H1 (cell line): ENCODE results near the gene MT2A. TPM values are rescaled to one million over a fixed set of nuclear protein-coding genes. Genes with fewer than 3 reads are reported as not detected.
A peak's percentile ranks its signal among the peaks of the same experiment; 100 is the strongest.

ENCODE experiments used
- CTCF ChIA-PET: fragments of 300-600 bp; sonication (Branson Sonifier 250); formaldehyde crosslinking; loops from one replicate; lab custom pipeline; 2021; ENCODE audit not compliant: partially characterized antibody; lab: Charles Lee
- POLR2A ChIA-PET: fragments of 300-600 bp; sonication (Branson Sonifier 250); formaldehyde crosslinking; loops from one replicate; lab custom pipeline; 2021; ENCODE audit warnings: inconsistent platforms; ENCODE audit not compliant: partially characterized antibody; lab: Charles Lee
- DNase-seq, 2 experiments: peaks; one replicate each; pipeline versions ENCODE4 v3.0.0 to v3.0.0-alpha.2; 2010 to 2022; ENCODE audit warnings: low spot score in 2 of 2, low read depth in 1 of 2, mixed read lengths in 1 of 2
- FAIRE-seq: peaks from 2 replicates; lab custom pipeline; 2011; peaks lifted over from hg19 to GRCh38; lab: Jason Lieb, UNC
- H2AFZ ChIP-seq: 2 replicates; pipeline ENCODE4 v1.8.1; 2012; ENCODE audit warnings: low read length, inconsistent platforms
- H2AK5ac ChIP-seq: 2 replicates; pipeline ENCODE4 v1.6.1; 2013; ENCODE audit warnings: low read depth, low read length
- H2BK120ac ChIP-seq: replicated peaks from 2 replicates; pipeline ENCODE3; 2013; ENCODE audit warnings: low read depth, low read length, inconsistent platforms
- H2BK12ac ChIP-seq: 2 replicates; pipeline ENCODE4 v1.6.1; 2013; ENCODE audit warnings: low read depth, low read length
- H2BK15ac ChIP-seq: 2 replicates; pipeline ENCODE4 v1.6.1; 2013; ENCODE audit warnings: low read length
- H2BK20ac ChIP-seq: 2 replicates; pipeline ENCODE4 v1.6.1; 2013; ENCODE audit warnings: low read length
- H2BK5ac ChIP-seq: 2 replicates; pipeline ENCODE4 v1.6.1; 2013; ENCODE audit warnings: low read depth, low read length
- H3K14ac ChIP-seq: 2 replicates; pipeline ENCODE4 v1.6.1; 2013; ENCODE audit warnings: inconsistent platforms; ENCODE audit not compliant: insufficient read length
- H3K18ac ChIP-seq: 2 replicates; pipeline ENCODE4 v1.6.1; 2013; ENCODE audit warnings: low read length; ENCODE audit errors: extremely low read depth
- H3K23ac ChIP-seq: 2 replicates; pipeline ENCODE4 v1.6.1; 2013; ENCODE audit warnings: inconsistent platforms; ENCODE audit not compliant: insufficient read length
- H3K23me2 ChIP-seq: 2 replicates; pipeline ENCODE4 v1.6.1; 2013; ENCODE audit warnings: low read depth, low read length
- H3K27ac ChIP-seq: 2 replicates; pipeline ENCODE4 v1.6.1; 2011; ENCODE audit warnings: low read depth, low read length, inconsistent platforms
- H3K27me3 ChIP-seq, 4 experiments: replicated peaks in 1 of 4; 1 replicate in 1 of 4; 2 replicates in 3 of 4; pipeline versions ENCODE4 v1.6.1 to v1.8.1; 2011 to 2013; ENCODE audit warnings: low read length in 3 of 4, mild to moderate bottlenecking in 3 of 4, inconsistent platforms in 2 of 4, mixed read lengths in 2 of 4, moderate library complexity in 1 of 4; ENCODE audit not compliant: control insufficient read depth in 3 of 4, insufficient read depth in 3 of 4; ENCODE audit errors: extremely low read depth in 1 of 4
- H3K36me3 ChIP-seq, 4 experiments: 2 replicates each; pipeline versions ENCODE4 v1.6.1 to v1.8.1; 2011 to 2013; ENCODE audit warnings: mild to moderate bottlenecking in 4 of 4, low read length in 3 of 4, moderate library complexity in 2 of 4, control low read depth in 1 of 4, inconsistent platforms in 1 of 4; ENCODE audit not compliant: insufficient read depth in 4 of 4, control insufficient read depth in 2 of 4
- H3K4ac ChIP-seq: replicated peaks from 2 replicates; pipeline ENCODE3; 2013; ENCODE audit warnings: low read length, low read depth, mixed read lengths, inconsistent platforms; ENCODE audit not compliant: insufficient read length
- H3K4me1 ChIP-seq, 4 experiments: replicated peaks in 1 of 4; 1 replicate in 1 of 4; 2 replicates in 3 of 4; pipeline versions ENCODE4 v1.6.1 to v1.8.1; 2011 to 2013; ENCODE audit warnings: low read length in 3 of 4, inconsistent platforms in 2 of 4, mixed read lengths in 1 of 4; ENCODE audit not compliant: insufficient read depth in 4 of 4, control insufficient read depth in 3 of 4
- H3K4me2 ChIP-seq, 2 experiments: 2 replicates each; pipeline versions ENCODE4 v1.6.1 to v1.8.1; 2011 to 2013; ENCODE audit warnings: low read depth in 2 of 2, low read length in 2 of 2, control low read depth in 1 of 2, inconsistent platforms in 1 of 2, mild to moderate bottlenecking in 1 of 2; ENCODE audit not compliant: insufficient read depth in 1 of 2
- H3K4me3 ChIP-seq, 4 experiments: fragments of 200-600, 300-600 bp in 1 of 4; sonication (generic), shearing (Covaris generic), sonication (Bioruptor Twin) in 1 of 4; 2 replicates each; pipeline versions ENCODE4 v1.5.1 to v1.8.1; 2011 to 2016; ENCODE audit warnings: low read length in 4 of 4, low read depth in 3 of 4, control low read depth in 2 of 4, inconsistent platforms in 2 of 4, mild to moderate bottlenecking in 2 of 4, mixed read lengths in 1 of 4, moderate library complexity in 1 of 4; ENCODE audit not compliant: insufficient read depth in 2 of 4; ENCODE audit errors: extremely low read depth in 1 of 4
- H3K56ac ChIP-seq: replicated peaks from 2 replicates; pipeline ENCODE3; 2013; ENCODE audit warnings: low read depth, mild to moderate bottlenecking, mixed read lengths, low read length, inconsistent platforms; ENCODE audit not compliant: insufficient read length
- H3K79me1 ChIP-seq: 2 replicates; pipeline ENCODE4 v1.6.1; 2013; ENCODE audit warnings: low read depth, low read length, control low read depth
- H3K79me2 ChIP-seq, 2 experiments: 2 replicates each; pipeline versions ENCODE4 v1.6.1 to v1.8.1; 2012 to 2013; ENCODE audit warnings: low read length in 2 of 2, mild to moderate bottlenecking in 2 of 2, inconsistent platforms in 1 of 2; ENCODE audit not compliant: insufficient read depth in 2 of 2, control insufficient read depth in 1 of 2
- H3K9ac ChIP-seq, 4 experiments: replicated peaks in 1 of 4; 1 replicate in 1 of 4; 2 replicates in 3 of 4; pipeline versions ENCODE4 v1.6.1 to v1.8.1; 2011 to 2013; ENCODE audit warnings: low read depth in 3 of 4, low read length in 3 of 4, control low read depth in 2 of 4, mild to moderate bottlenecking in 2 of 4, moderate library complexity in 2 of 4, inconsistent platforms in 1 of 4; ENCODE audit errors: extremely low read depth in 1 of 4
- H3K9me3 ChIP-seq, 2 experiments: 2 replicates each; pipeline versions ENCODE4 v1.6.1 to v1.8.1; 2012 to 2013; ENCODE audit warnings: mild to moderate bottlenecking in 2 of 2, moderate library complexity in 2 of 2, control low read depth in 1 of 2, inconsistent platforms in 1 of 2, low read depth in 1 of 2, low read length in 1 of 2, mixed read lengths in 1 of 2; ENCODE audit not compliant: insufficient read depth in 2 of 2
- H4K20me1 ChIP-seq, 2 experiments: replicated peaks in 1 of 2; 2 replicates each; pipeline versions ENCODE3 to v1.8.1; 2011 to 2013; ENCODE audit warnings: inconsistent platforms in 2 of 2, low read length in 2 of 2, mild to moderate bottlenecking in 1 of 2; ENCODE audit not compliant: insufficient read depth in 2 of 2, control insufficient read depth in 1 of 2
- H4K5ac ChIP-seq: 2 replicates; pipeline ENCODE4 v1.6.1; 2013; ENCODE audit warnings: low read length, low read depth, mixed read lengths, inconsistent platforms; ENCODE audit not compliant: insufficient read length
- H4K8ac ChIP-seq: 2 replicates; pipeline ENCODE4 v1.8.0; 2013; ENCODE audit warnings: mild to moderate bottlenecking, moderate library complexity, low read length, inconsistent platforms; ENCODE audit not compliant: insufficient read depth; ENCODE audit errors: extremely low read depth
- H4K91ac ChIP-seq: replicated peaks from 2 replicates; pipeline ENCODE3; 2013; ENCODE audit warnings: low read length, mixed read lengths, inconsistent platforms; ENCODE audit not compliant: insufficient read length
- EZH2 ChIP-seq: fragments of 200-600 bp; sonication (generic); IDR thresholded peaks from 2 replicates; pipeline ENCODE4 v1.7.1; 2012; ENCODE audit warnings: low read depth, mild to moderate bottlenecking, moderate library complexity, low read length, inconsistent platforms; ENCODE audit not compliant: severe bottlenecking
- JUND ChIP-seq: IDR thresholded peaks from 2 replicates; pipeline ENCODE4 v1.6.1; 2011; ENCODE audit warnings: mild to moderate bottlenecking, improper control_type of control experiment, low read length
- SP1 ChIP-seq: IDR thresholded peaks from 2 replicates; pipeline ENCODE4 v1.6.1; 2011; ENCODE audit warnings: low read depth, low read length
- WGBS, 2 experiments: shearing (Covaris generic) in 1 of 2; methylation state at CpG; one replicate each; pipeline versions ENCODE4 v1.1.6 to v1.1.7; 2013 to 2015; ENCODE audit warnings: low lambda C conversion rate in 2 of 2, mixed read lengths in 2 of 2, inconsistent platforms in 1 of 2, low coverage in 1 of 2, missing lambda C conversion rate in 1 of 2; ENCODE audit not compliant: insufficient replicate concordance in 2 of 2, insufficient coverage in 1 of 2, insufficient read length in 1 of 2; ENCODE audit errors: extremely low coverage in 1 of 2, missing lambda C conversion rate in 1 of 2; 5-methylcytosine and 5-hydroxymethylcytosine counted together
- polyA plus RNA-seq, 7 experiments: library from polyadenylated mRNA; depleted of rRNA in 3 of 7; stranded (reverse) in 5 of 7; unstranded in 2 of 7; fragments of >200 nt in 5 of 7; fragments of 200-250 nt in 2 of 7; gene quantifications; 1 replicate in 5 of 7; 2 replicates in 1 of 7; 4 replicates in 1 of 7; pipeline versions ENCODE4 v1.2.1 to v1.2.3, GENCODE V29; 2011 to 2013; ENCODE audit warnings: missing spikeins in 2 of 7, mixed read lengths in 2 of 7
- total RNA-seq: library from RNA; stranded (reverse); fragmentation: NEBNext Ultra II Directional; extraction: Animal tissue kit (Norgen Biotek cat#: 25700); gene quantifications from 2 replicates; pipeline ENCODE4 v1.2.1, GENCODE V29; 2021
- TF ChIP-seq, protein P1 (sequence below): IDR thresholded peaks from 2 replicates; pipeline ENCODE4 v1.6.1; 2012; ENCODE audit warnings: inconsistent platforms

MT2A gene
- total and polyA plus RNA-seq, 2 of the 8 experiments (the other 6 are each of a cell fraction or from before 2014, with no cell fraction given): 9.5 to 30.1 TPM

DNA sequence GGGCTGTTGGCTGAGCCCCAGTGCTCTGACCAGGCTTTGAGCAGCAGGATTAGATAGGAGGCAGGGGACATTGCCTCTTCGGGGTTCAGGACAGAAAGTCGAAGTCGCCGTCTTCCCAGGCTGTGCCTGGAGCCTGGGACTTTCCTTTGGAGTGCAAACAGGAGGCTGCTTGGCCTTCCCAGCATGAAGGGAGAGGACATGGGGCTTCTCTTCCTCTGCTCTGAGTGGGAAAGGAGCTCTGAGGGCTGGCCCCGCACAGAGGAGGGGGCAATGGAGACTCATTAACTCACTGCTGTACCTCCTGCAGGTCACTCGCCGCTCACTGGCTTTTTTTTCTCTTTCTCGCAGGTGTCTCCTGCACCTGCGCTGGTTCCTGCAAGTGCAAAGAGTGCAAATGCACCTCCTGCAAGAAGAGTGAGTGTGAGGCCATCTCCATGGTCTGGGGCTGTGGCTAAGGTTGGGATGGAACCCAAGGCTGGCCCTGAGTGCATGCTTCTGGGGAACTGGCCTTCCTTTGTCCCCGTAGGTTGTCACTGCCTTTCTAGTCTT lies 50.0 kb downstream of the MT2A start:
- no peak for FAIRE-seq
- H3K18ac ChIP-seq: 0 out of 2 replicates have a peak overlapping the region, but pooled peaks have one; percentile 68
- H3K9ac ChIP-seq: peak overlapping the region in 1 of 4 experiments; percentile 41; a peak in 1 of 7 replicates
- H3K36me3 ChIP-seq: no peaks in the 10 kb centered on the region
- H3K23ac ChIP-seq: no peak overlapping the region
- no peak overlapping the region for H2BK120ac ChIP-seq
- no peak for DNase-seq
- WGBS, 2 experiments: 16% methylated on average over 9 of the region's 10 CpGs; no CpG with 5 or more reads in 1 of the 2 experiments
- no peak overlapping the region for H2BK20ac ChIP-seq
- ChIA-PET CTCF (interaction anchor here (0.7 to 1.4 kb wide), 3 partner anchors 16 to 48 kb away, joined by 3 to 6 read pairs (median 4); no protein-coding TSS in a partner anchor), POLR2A (interaction anchor here (0.7 to 9.1 kb wide), 5 partner anchors 11 to 51 kb away, joined by 3 to 74 read pairs (median 9); partner anchors contain the start of genes MT1E, MT1G and MT1H)
- peaks cover 0 to 13% (median 5%) of the 10 kb centered on the region in 4 experiments; a peak in 6 of 7 replicates for H3K4me1 ChIP-seq
- no peak overlapping the region for H2BK5ac ChIP-seq
- peaks cover 46 to 70% (median 66%) of the 10 kb centered on the region in 4 experiments for H3K27me3 ChIP-seq
- H3K14ac ChIP-seq: no peak overlapping the region
- H3K23me2 ChIP-seq: peaks cover 14% of the 10 kb centered on the region; the same call in 1 of the 2 replicates
- no peak overlapping the region for H2BK12ac ChIP-seq
- no peak overlapping the region for H4K5ac ChIP-seq
- H4K20me1 ChIP-seq: peaks cover 0 to 5% of the 10 kb centered on the region in 2 experiments
- H2AFZ ChIP-seq: no peak overlapping the region
- no peak overlapping the region for H2AK5ac ChIP-seq
- no peaks in the 10 kb centered on the region for H3K9me3 ChIP-seq
- TF ChIP-seq SP1 (no peak), EZH2 (peak; percentile 52), JUND (no peak)
- TF ChIP-seq, protein P1, sequence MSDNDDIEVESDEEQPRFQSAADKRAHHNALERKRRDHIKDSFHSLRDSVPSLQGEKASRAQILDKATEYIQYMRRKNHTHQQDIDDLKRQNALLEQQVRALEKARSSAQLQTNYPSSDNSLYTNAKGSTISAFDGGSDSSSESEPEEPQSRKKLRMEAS: no peak
- no peak overlapping the region for H2BK15ac ChIP-seq
- H3K4ac ChIP-seq: no peak overlapping the region
- no peak overlapping the region for H4K8ac ChIP-seq
- peak overlapping the region; percentile 52 to 76 (median 54) for H3K4me3 ChIP-seq
- peak overlapping the region; percentile 89 to 97 for H3K4me2 ChIP-seq
- H3K27ac ChIP-seq: no peak overlapping the region
- no peaks in the 10 kb centered on the region for H3K79me2 ChIP-seq
- no peak overlapping the region for H4K91ac ChIP-seq
- H3K56ac ChIP-seq: no peak overlapping the region
- H3K79me1 ChIP-seq: no peaks in the 10 kb centered on the region
